H7 (cell line): ENCODE data around the gene EXD2. TPM values are rescaled to one million over a fixed set of nuclear protein-coding genes. Genes with fewer than 3 reads are reported as not detected.
"Not testable (repeated sequence)": the region's sequence is repeated elsewhere in the genome, so short reads cannot be mapped to it uniquely, and the experiment has no call there.

Experiments
- DNase-seq: peaks from one replicate; pipeline ENCODE4 v3.0.0; 2012
- H3K27me3 ChIP-seq: 2 replicates; pipeline ENCODE4 v1.6.0; 2011; ENCODE audit warnings: mild to moderate bottlenecking, low read length; ENCODE audit not compliant: control insufficient read depth, insufficient read depth
- H3K36me3 ChIP-seq: replicated peaks from 2 replicates; pipeline ENCODE4 v1.5.1; 2011; ENCODE audit warnings: low read length; ENCODE audit not compliant: control insufficient read depth, insufficient read depth
- H3K4me3 ChIP-seq: 2 replicates; pipeline ENCODE4 v1.5.1; 2011; ENCODE audit warnings: low read depth, mild to moderate bottlenecking, control low read depth, low read length, moderate library complexity; ENCODE audit not compliant: insufficient read depth
- total RNA-seq: library from RNA; depleted of rRNA; stranded (reverse); fragments of >200 nt; shearing (Covaris generic); gene quantifications from 2 replicates; pipeline ENCODE4 v1.2.3, GENCODE V29; 2014

The EXD2 gene
- total RNA-seq, 1 experiment from 2014 or later, result 23.2 TPM

GRCh38 chr14:69170839-69171238 is 20.5 kb upstream of the EXD2 start:
- H3K36me3 ChIP-seq, result no peaks in the 10 kb centered on the region
- no peak for DNase-seq
- H3K27me3 ChIP-seq, result no peaks in the 10 kb centered on the region
- H3K4me3 ChIP-seq, result no peak overlapping the region

GRCh38 chr14:69171569-69171968 is 19.7 kb upstream of the EXD2 start:
- Histone ChIP-seq H3K4me3 (no peak overlapping the region), H3K36me3 (no peaks in the 10 kb centered on the region), H3K27me3 (no peaks in the 10 kb centered on the region)
- DNase-seq, result no peak

GRCh38 chr14:69175130-69175529 is 16.2 kb upstream of the EXD2 start:
- Histone ChIP-seq H3K4me3 (no peak overlapping the region), H3K27me3 (no peaks in the 10 kb centered on the region), H3K36me3 (no peaks in the 10 kb centered on the region)
- DNase-seq, result no peak

GRCh38 chr14:69181491-69181890 is 9.8 kb upstream of the EXD2 start:
- Histone ChIP-seq H3K27me3 (no peaks in the 10 kb centered on the region), H3K4me3 (no peak overlapping the region), H3K36me3 (no peaks in the 10 kb centered on the region)
- no peak for DNase-seq

- H3K36me3 ChIP-seq, H3K4me3 ChIP-seq, DNase-seq, H3K27me3 ChIP-seq: not testable (repeated sequence)
Measured at GRCh38 chr14:69182580-69182979, 8.7 kb upstream of the EXD2 start.

- Histone ChIP-seq H3K4me3 (no peak overlapping the region), H3K27me3 (no peaks in the 10 kb centered on the region), H3K36me3 (no peaks in the 10 kb centered on the region)
- DNase-seq, result peak; percentile 72
Measured at GRCh38 chr14:69183735-69184134, 7.6 kb upstream of the EXD2 start.

- Histone ChIP-seq H3K36me3 (no peaks in the 10 kb centered on the region), H3K4me3 (no peak overlapping the region), H3K27me3 (no peaks in the 10 kb centered on the region)
- no peak for DNase-seq
Measured at GRCh38 chr14:69190191-69190590, 1.1 kb upstream of the EXD2 start.

- H3K36me3 ChIP-seq, result no peaks in the 10 kb centered on the region
- no peaks in the 10 kb centered on the region for H3K27me3 ChIP-seq
- no peak overlapping the region for H3K4me3 ChIP-seq
- DNase-seq, result no peak
Measured at GRCh38 chr14:69193721-69194120, 2.4 kb downstream of the EXD2 start.

- Histone ChIP-seq H3K36me3 (no peaks in the 10 kb centered on the region), H3K27me3 (no peaks in the 10 kb centered on the region), H3K4me3 (no peak overlapping the region)
- DNase-seq, result no peak
Measured at GRCh38 chr14:69199786-69200185, 8.5 kb downstream of the EXD2 start.

- DNase-seq, result no peak
- no peak overlapping the region for H3K4me3 ChIP-seq
- H3K36me3 ChIP-seq, result peaks cover 3% of the 10 kb centered on the region
- no peaks in the 10 kb centered on the region for H3K27me3 ChIP-seq
Measured at GRCh38 chr14:69204753-69205152, 13.5 kb downstream of the EXD2 start.

- DNase-seq, result no peak
- H3K4me3 ChIP-seq, result no peak overlapping the region
- H3K36me3 ChIP-seq, result peaks cover 7% of the 10 kb centered on the region
- H3K27me3 ChIP-seq, result no peaks in the 10 kb centered on the region
Measured at GRCh38 chr14:69207435-69208041, 16.2 kb downstream of the EXD2 start.

GRCh38 chr14:69208666-69209065 is 17.4 kb downstream of the EXD2 start:
- no peak for DNase-seq
- no peaks in the 10 kb centered on the region for H3K27me3 ChIP-seq
- H3K4me3 ChIP-seq, result no peak overlapping the region
- peaks cover 8% of the 10 kb centered on the region for H3K36me3 ChIP-seq

- Histone ChIP-seq H3K27me3 (no peaks in the 10 kb centered on the region), H3K36me3 (peaks cover 7% of the 10 kb centered on the region), H3K4me3 (no peak overlapping the region)
- no peak for DNase-seq
Measured at GRCh38 chr14:69214393-69214792, 23.1 kb downstream of the EXD2 start.

- H3K36me3 ChIP-seq, H3K4me3 ChIP-seq, H3K27me3 ChIP-seq, DNase-seq: not testable (repeated sequence)
Measured at GRCh38 chr14:69217663-69218062, 26.4 kb downstream of the EXD2 start.

- DNase-seq, result no peak
- Histone ChIP-seq H3K27me3 (no peaks in the 10 kb centered on the region), H3K4me3 (no peak overlapping the region), H3K36me3 (no peaks in the 10 kb centered on the region)
Measured at GRCh38 chr14:69224946-69225345, 33.6 kb downstream of the EXD2 start.

- H3K4me3 ChIP-seq, result no peak overlapping the region
- H3K36me3 ChIP-seq, result no peaks in the 10 kb centered on the region; the same call in none of the 2 replicates
- H3K27me3 ChIP-seq, result no peaks in the 10 kb centered on the region
- DNase-seq, result no peak
Measured at GRCh38 chr14:69226178-69226577, 34.9 kb downstream of the EXD2 start.
